Naive B cell (primary cell): ENCODE results near the gene CYBC1. TPM values are rescaled to one million over a fixed set of nuclear protein-coding genes. Genes with fewer than 3 reads are reported as not detected.
"Not testable (repeated sequence)": the region's sequence is repeated elsewhere in the genome, so short reads cannot be mapped to it uniquely, and the experiment has no call there.

Experiments used
- ATAC-seq, 2 donors: fragments of 150-1000 bp; cut with Tn5 transposase; 2 replicates each; pipeline ENCODE4 v1.10.0; 2021; ENCODE audit warnings: low read depth in 2 of 2, mild to moderate bottlenecking in 2 of 2, moderate library complexity in 2 of 2
- DNase-seq: peaks from one replicate; pipeline ENCODE4 v3.0.0; 2022
- H3K27ac Mint-ChIP-seq, 6 donors: one replicate each; pipeline ENCODE4 v1.8.0; 2020 to 2022; ENCODE audit warnings: mild to moderate bottlenecking in 6 of 6, mixed read lengths in 6 of 6, moderate library complexity in 5 of 6, inconsistent platforms in 2 of 6
- H3K27me3 Mint-ChIP-seq, 3 donors: one replicate each; pipeline ENCODE4 v1.8.0; 2021 to 2022; ENCODE audit warnings: mixed read lengths in 3 of 3, mild to moderate bottlenecking in 1 of 3
- H3K36me3 Mint-ChIP-seq, 2 donors: one replicate each; pipeline ENCODE4 v1.8.0; 2020 to 2022; ENCODE audit warnings: mixed read lengths in 2 of 2, inconsistent platforms in 1 of 2, mild to moderate bottlenecking in 1 of 2
- H3K4me1 Mint-ChIP-seq, 3 donors: one replicate each; pipeline ENCODE4 v1.8.0; 2020 to 2022; ENCODE audit warnings: mixed read lengths in 3 of 3, inconsistent platforms in 1 of 3, mild to moderate bottlenecking in 1 of 3, moderate library complexity in 1 of 3
- H3K4me3 Mint-ChIP-seq, 8 donors: one replicate each; pipeline ENCODE4 v1.8.0; 2020 to 2022; ENCODE audit warnings: mild to moderate bottlenecking in 8 of 8, mixed read lengths in 8 of 8, moderate library complexity in 8 of 8, inconsistent platforms in 2 of 8
- H3K9me3 Mint-ChIP-seq, 7 donors: one replicate each; pipeline ENCODE4 v1.8.0; 2020 to 2022; ENCODE audit warnings: mixed read lengths in 7 of 7, mild to moderate bottlenecking in 5 of 7, inconsistent platforms in 2 of 7, moderate library complexity in 1 of 7
- polyA plus RNA-seq, 6 donors: library from polyadenylated mRNA; unstranded; fragments of 300-500 nt; fragmentation: Illumina TruSeq; gene quantifications; one replicate each; pipeline ENCODE4 v1.2.3, GENCODE V29; 2021; ENCODE audit warnings: low read depth in 6 of 6

The CYBC1 gene
- polyA plus RNA-seq, 6 donors from 2014 or later, result 274 to 340 (median 303) TPM

DNA sequence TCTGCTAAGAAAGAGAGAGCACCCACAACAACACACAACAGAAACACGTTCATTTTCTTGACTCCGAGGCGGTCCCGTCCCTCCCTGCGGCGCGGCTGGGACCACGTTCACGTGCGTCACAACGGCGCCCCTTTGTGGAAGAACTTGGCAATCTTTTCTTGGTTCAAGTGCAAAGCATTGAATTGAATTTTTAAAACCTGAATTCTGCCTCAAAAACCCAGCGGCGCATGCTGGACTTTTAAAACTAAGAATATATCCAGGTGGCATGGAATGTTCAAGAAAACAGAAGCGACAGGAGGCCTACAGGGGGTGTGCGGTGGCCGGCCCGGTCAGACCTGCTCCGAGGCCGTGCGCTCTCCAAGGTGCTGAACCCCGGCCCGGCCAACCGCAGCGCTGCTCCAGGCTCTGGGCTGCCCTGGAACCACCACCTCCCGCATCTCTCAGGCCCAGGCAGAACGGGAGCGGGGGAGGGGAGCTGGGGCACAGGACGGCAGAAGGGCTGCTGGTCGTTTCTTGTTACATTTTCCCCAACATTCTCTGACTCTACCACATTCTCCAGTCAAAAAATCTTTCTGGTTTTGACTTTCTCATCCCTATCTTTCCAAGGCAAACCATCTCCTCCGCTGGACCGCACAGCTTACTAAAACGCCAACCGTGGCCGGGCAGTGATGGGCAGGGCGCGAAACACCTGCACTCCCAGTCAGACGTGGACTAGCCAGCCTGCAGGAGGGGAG is 35.8 kb downstream of the CYBC1 start:
- H3K27me3 Mint-ChIP-seq, result no peaks in the 10 kb centered on the region
- peaks cover 0 to 5% of the 10 kb centered on the region in 2 donors for H3K36me3 Mint-ChIP-seq
- DNase-seq (peak; percentile 60), ATAC-seq (peak; percentile 15 to 20)
- H3K4me1 Mint-ChIP-seq, result peaks cover 17 to 27% (median 23%) of the 10 kb centered on the region in 3 donors
- peak overlapping the region in 1 of 6 donors; percentile 60 for H3K27ac Mint-ChIP-seq
- no peaks in the 10 kb centered on the region for H3K9me3 Mint-ChIP-seq
- peak overlapping the region in 4 of 8 donors; percentile 2 to 19 (median 14) for H3K4me3 Mint-ChIP-seq

DNA sequence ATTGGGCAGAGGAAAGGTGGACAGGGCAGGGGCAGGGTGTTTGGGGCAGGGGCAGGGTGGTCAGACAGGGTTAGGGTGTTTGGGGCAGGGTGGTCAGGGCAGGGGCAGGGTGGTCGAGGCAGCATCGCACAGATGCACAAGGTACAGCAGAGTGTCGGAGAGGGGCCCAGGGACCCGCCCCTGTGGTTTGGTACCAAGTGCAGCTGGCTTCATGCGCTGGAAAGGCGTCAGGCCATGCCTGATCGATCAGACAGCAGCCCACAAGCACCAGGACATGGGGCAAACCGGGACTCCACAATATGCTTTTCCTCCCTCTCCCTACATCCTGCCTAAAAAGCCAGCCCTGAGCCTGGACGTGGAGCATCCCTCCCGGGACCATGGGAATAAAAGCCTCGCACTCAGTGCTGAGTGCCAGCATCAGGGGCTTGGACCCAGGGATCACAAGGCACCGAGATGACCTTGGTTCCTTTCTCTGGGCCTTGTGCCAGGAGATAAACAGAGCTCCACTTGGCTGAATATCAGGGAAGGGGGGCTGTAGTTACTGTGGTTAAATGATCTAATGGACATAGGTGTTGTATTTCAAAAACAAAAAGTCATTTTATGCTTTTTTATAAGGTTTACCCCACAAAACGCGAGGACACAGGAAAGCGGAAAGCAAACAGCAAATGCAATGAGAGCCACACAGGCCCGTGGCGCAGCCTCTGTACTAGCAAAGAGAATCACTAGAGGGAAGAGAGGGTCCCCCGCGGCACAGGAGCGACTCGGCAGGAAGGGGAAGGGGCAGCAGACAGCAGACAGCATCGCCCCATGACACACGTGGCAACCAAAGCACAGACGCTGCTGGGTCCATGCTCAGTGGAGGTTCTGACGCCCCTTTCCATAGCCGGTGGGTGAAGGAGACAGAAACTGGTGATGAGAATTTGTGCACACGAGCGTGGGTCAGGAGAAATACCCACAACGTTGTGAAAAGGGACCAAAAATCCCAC is 37.7 kb downstream of the CYBC1 start:
- H3K27ac Mint-ChIP-seq, result peak overlapping the region in 2 of 6 donors; percentile 64 to 88
- H3K4me3 Mint-ChIP-seq, result peak overlapping the region in 2 of 8 donors; percentile 33 to 70
- peaks cover 0 to 5% of the 10 kb centered on the region in 2 donors for H3K36me3 Mint-ChIP-seq
- no peaks in the 10 kb centered on the region for H3K27me3 Mint-ChIP-seq
- H3K9me3 Mint-ChIP-seq, result no peaks in the 10 kb centered on the region
- ATAC-seq (no peak), DNase-seq (no peak)
- peaks cover 17 to 34% (median 20%) of the 10 kb centered on the region in 3 donors for H3K4me1 Mint-ChIP-seq

DNA sequence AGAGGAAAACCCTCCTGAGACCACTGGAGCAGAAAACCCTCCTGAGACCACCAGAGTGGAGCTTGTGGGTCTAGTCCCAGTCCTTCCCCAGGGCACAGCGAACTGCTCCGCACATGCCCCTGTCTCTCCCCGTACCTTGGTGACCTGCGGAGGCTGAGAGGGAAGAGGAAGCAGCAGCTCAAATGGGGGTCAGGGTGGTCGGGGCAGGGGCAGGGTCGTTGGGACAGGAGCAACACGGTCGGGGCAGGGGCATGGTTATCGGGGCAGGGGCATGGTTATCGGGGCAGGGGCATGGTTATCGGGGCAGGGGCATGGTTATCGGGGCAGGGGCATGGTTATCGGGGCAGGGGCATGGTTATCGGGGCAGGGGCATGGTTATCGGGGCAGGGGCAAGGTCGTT is 38.5 kb downstream of the CYBC1 start:
- H3K36me3 Mint-ChIP-seq, H3K4me3 Mint-ChIP-seq, H3K27ac Mint-ChIP-seq, DNase-seq, H3K9me3 Mint-ChIP-seq, H3K27me3 Mint-ChIP-seq, ATAC-seq: not testable (repeated sequence)
- peaks cover 17 to 40% (median 28%) of the 10 kb centered on the region in 3 donors for H3K4me1 Mint-ChIP-seq

DNA sequence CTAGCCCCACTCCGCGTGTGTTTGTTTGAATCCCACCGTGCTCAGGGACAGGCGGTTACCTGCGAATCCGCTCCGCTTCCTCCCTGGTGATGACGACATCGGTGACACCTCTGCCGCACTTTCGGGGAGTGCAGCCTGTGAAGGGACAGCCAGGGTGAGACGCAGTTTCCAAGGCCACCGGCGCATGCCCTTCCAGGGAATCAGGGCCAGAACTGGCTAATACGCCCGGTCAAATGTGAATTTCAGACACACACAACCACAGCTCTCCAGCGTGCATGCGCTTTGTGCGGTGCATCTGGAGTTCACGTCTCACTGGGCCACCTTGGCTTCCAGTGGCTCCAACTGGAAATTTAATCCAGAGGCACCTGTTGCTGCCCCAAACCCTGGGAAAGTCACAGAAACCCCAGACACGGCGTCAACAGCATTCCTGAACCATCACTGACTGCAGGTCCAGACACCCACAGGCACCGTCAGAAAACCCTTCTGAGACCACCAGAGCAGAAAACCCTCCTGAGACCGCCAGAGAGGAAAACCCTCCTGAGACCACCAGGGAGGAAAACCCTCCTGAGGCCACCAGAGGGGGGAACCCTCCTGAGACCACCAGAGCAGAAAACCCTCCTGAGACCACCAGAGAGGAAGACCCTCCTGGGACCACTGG is 39.0 kb downstream of the CYBC1 start:
- ATAC-seq (no peak), DNase-seq (no peak)
- peaks cover 0 to 5% of the 10 kb centered on the region in 2 donors for H3K36me3 Mint-ChIP-seq
- no peak overlapping the region for H3K27ac Mint-ChIP-seq
- no peaks in the 10 kb centered on the region for H3K27me3 Mint-ChIP-seq
- H3K4me3 Mint-ChIP-seq, result no peak overlapping the region
- H3K4me1 Mint-ChIP-seq, result peaks cover 17 to 40% (median 28%) of the 10 kb centered on the region in 3 donors
- no peaks in the 10 kb centered on the region for H3K9me3 Mint-ChIP-seq

DNA sequence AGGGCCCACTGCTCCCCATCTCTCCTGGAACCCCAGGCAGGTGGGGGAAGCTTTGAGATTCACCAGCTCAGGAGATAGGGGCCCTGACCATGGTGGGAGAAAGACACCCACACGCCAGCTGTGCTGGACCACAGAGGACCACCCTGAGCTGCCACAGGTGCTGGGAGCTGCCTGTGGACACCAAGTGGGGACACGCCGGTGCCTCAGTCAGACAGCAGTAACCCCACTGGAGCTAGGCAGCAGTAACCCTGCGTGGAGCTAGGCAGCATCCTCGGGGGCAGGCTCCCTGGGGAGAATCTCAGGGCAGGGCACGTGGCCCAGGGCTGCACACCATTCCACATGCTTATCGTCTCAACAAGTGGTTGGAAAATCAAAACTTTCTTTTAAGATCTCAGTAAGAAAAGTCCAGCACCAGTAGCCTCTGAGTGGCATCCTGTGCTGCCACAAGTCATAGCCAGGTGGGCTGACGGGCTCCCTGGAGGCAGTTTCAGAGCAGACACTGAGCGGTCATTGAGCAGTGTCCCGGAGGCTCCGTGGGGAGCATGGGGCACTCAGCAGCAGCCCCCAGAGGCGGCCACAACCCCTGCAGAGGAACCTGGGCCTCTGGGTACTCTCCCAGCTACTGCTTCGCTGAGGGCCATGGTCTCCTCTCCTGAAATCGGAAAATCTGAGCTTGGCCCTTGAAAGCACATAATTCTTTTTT is 40.4 kb downstream of the CYBC1 start:
- ATAC-seq (no peak), DNase-seq (no peak)
- peaks cover 15 to 34% (median 24%) of the 10 kb centered on the region in 3 donors for H3K4me1 Mint-ChIP-seq
- H3K4me3 Mint-ChIP-seq, result no peak overlapping the region
- H3K9me3 Mint-ChIP-seq, result no peaks in the 10 kb centered on the region
- H3K36me3 Mint-ChIP-seq, result peaks cover 0 to 5% of the 10 kb centered on the region in 2 donors
- no peaks in the 10 kb centered on the region for H3K27me3 Mint-ChIP-seq
- no peak overlapping the region for H3K27ac Mint-ChIP-seq

DNA sequence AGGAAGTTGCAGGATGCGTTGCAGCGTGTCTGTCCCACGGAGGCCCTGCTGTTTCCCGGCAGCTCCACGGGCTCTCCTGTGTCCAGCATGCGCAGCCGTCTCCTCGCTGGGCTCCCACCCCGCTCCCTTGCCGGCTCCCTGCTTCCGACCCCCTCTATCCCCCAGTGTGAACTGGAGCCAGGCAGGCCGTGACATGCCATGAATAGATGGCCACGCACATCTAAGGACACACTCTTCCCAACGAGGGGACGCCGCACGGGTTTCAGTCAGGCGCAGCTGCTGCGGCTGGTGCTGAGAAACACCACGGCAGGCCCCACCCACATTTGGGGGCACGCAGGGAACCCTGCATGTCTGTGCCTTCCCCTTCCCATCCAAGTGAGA is 41.6 kb downstream of the CYBC1 start:
- H3K4me3 Mint-ChIP-seq, result peak overlapping the region in 1 of 8 donors; percentile 29
- H3K27ac Mint-ChIP-seq, result no peak overlapping the region

DNA sequence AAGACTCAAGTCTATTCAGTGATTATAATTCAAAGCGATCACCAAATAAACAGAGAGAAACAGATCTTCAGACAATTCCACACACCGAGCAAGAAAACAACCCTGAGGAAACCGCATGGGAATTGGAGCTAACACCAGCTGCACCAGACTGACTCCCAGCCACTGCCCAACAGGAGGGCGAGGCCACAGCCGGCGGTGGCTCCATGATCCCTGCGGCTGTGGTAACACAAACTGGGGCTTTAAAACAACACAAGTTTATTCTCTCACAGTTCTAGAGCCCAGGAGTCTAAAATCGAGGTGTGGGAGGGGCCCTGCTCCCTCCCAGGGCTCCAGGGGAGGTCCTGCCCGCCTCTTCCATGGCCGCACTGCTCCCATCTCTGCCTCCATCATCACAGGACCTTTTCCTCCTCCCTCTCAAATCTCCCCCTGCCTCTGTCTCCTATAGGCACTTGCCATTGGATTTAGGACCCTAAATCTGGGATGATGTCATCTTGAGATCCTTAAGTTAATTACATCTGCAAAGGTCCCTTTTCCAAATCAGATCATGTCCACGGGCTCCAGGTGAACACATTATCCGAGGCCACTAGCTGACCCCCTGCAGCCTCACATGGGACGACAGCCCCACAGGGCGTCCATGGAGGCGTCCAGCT is 42.1 kb downstream of the CYBC1 start:
- ATAC-seq (no peak), DNase-seq (no peak)
- peaks cover 0 to 7% of the 10 kb centered on the region in 2 donors for H3K36me3 Mint-ChIP-seq
- no peaks in the 10 kb centered on the region for H3K9me3 Mint-ChIP-seq
- H3K27ac Mint-ChIP-seq, result peak overlapping the region in 2 of 6 donors; percentile 52 to 56
- no peak overlapping the region for H3K4me3 Mint-ChIP-seq
- H3K4me1 Mint-ChIP-seq, result peaks cover 8 to 22% (median 14%) of the 10 kb centered on the region in 3 donors
- no peaks in the 10 kb centered on the region for H3K27me3 Mint-ChIP-seq

More for the DNA sequence above, 41.6 kb downstream of the CYBC1 start:
- Mint-ChIP-seq H3K36me3 (peaks cover 0 to 2% of the 10 kb centered on the region in 2 donors), H3K9me3 (no peaks in the 10 kb centered on the region), H3K27me3 (no peaks in the 10 kb centered on the region), H3K4me1 (peaks cover 8 to 22% (median 14%) of the 10 kb centered on the region in 3 donors)
- ATAC-seq (no peak), DNase-seq (no peak)

DNA sequence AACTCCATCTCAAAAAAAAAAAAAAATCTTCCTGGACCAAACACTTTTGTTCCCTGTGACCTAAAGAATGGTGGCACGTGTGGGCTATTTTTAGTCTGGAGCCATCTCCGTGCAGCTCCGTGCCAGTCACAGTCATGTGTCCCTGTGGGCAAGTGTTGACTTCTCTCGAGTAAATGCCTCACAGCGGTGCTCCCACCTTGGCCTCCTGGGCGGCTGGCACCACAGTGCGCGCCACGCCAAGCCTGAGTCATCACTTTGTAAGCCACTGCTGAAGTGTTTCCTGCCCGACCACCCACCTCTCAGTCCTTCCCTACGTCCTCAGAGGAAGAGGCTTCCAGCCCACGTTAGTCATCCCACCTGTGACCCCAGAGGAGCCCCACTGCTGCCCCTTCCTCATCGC is 43.3 kb downstream of the CYBC1 start:
- H3K27ac Mint-ChIP-seq, result no peak overlapping the region
- peak overlapping the region in 1 of 8 donors; percentile 41 for H3K4me3 Mint-ChIP-seq
- H3K4me1 Mint-ChIP-seq, result peaks cover 4 to 16% (median 14%) of the 10 kb centered on the region in 3 donors
- no peak for ATAC-seq
- no peaks in the 10 kb centered on the region for H3K9me3 Mint-ChIP-seq
- peaks cover 0 to 7% of the 10 kb centered on the region in 2 donors for H3K36me3 Mint-ChIP-seq
- no peak for DNase-seq
- H3K27me3 Mint-ChIP-seq, result no peaks in the 10 kb centered on the region

DNA sequence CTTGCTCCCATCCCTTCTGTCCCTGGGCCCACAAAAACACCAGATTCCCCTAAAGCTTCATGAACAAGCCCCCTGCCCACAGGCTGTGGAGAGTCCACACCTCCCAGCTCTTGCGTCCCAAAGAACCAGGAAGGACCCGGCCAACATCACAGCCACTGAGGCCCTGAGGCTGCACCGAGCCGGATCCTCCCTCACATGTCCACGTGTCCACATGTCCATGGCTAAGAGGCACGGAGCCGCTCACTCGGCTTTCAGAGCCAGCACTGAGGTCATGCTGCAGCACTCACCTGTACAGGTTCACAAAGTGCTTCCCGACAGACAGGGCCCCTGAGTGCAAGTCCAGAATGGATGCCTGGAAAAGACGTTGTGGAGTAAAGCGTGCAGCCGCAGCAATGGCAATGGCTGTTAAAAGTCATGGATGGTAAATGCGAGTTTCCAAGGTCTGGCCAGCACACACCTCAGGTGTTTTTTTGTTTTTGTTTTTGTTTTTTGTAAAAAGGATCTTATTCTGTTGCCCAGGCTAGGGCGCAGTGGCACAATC is 44.4 kb downstream of the CYBC1 start:
- Mint-ChIP-seq H3K36me3 (peaks cover 0 to 7% of the 10 kb centered on the region in 2 donors), H3K4me3 (no peak overlapping the region), H3K4me1 (peaks cover 4 to 17% (median 16%) of the 10 kb centered on the region in 3 donors), H3K27me3 (no peaks in the 10 kb centered on the region), H3K27ac (no peak overlapping the region), H3K9me3 (no peaks in the 10 kb centered on the region)
- no peak for ATAC-seq
- no peak for DNase-seq

DNA sequence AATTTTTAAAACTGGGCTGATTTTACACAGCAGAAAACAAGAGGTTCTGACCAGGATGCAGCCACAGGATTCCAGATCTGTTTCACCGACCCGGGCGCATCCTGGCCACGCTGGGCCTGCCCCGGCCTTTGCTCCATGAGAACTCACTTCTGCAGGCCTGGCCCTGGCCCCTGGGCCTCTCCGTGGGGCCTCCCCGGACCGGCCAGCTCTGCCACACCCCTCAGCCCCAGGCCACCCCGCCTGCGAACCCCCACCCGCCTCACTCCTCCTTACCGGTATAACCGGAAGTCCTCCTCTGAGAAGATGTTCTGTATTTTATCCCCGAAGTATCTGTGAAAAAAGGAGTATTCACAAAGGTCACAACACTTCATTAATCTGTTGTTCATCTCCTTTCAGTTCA is 45.5 kb downstream of the CYBC1 start:
- no peak overlapping the region for H3K4me3 Mint-ChIP-seq
- peaks cover 0 to 7% of the 10 kb centered on the region in 2 donors for H3K36me3 Mint-ChIP-seq
- H3K27me3 Mint-ChIP-seq, result no peaks in the 10 kb centered on the region
- H3K27ac Mint-ChIP-seq, result no peak overlapping the region
- no peak for ATAC-seq
- H3K4me1 Mint-ChIP-seq, result peaks cover 11 to 23% (median 21%) of the 10 kb centered on the region in 3 donors
- DNase-seq, result no peak
- H3K9me3 Mint-ChIP-seq, result no peaks in the 10 kb centered on the region

DNA sequence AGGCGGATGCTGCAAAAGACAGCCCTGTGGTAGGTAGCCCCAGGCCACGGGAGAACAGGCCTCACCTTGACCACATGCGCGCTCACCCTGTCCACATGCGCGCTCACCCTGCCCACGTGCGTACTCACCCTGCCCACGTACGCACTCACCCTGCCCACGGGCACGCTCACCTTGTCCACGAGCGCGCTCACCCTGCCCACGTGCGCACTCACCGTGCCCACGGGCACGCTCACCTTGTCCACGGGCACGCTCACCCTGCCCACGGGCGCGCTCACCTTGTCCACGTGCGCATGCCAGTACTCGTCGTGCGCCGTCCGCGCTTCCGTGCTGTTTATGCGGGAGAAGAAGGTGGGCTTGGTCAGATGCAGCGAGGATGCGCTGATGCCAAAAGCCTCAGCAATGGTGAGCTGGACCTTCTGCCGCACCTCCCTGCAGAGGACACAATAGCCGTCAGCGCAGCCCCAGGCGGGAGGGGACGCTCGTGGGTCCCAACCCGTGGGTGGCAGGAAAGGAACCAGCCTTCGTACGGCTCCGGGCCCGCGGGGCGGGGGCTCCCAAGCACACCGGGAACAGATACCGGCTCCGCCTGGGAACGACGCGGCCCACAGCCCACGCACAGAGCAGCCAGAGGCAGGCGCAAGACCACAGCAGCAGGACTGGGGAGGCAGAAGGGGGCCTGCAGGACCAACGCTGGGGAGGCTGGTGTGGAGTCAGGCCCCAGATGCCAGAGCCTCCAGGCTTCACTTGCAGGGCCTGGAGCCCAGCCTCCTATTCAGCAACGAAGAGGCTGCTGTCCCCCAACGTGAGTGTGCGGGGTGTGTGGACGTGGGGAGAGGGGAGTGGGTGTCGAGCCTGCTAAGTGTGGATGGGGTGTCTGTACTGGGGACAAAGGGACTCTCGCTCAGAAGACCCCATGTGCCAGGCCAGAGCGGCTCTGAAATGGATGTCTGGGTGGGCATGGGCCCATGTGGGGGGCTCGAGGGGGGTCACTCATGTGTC is 46.6 kb downstream of the CYBC1 start:
- ATAC-seq, result no peak
- no peaks in the 10 kb centered on the region for H3K27me3 Mint-ChIP-seq
- peaks cover 11 to 23% (median 21%) of the 10 kb centered on the region in 3 donors for H3K4me1 Mint-ChIP-seq
- no peaks in the 10 kb centered on the region for H3K9me3 Mint-ChIP-seq
- H3K36me3 Mint-ChIP-seq, result peaks cover 0 to 7% of the 10 kb centered on the region in 2 donors
- peak overlapping the region in 2 of 8 donors; percentile 20 to 22 for H3K4me3 Mint-ChIP-seq
- DNase-seq, result no peak
- H3K27ac Mint-ChIP-seq, result peak overlapping the region in 1 of 6 donors; percentile 24
